Tibial nerve (tissue), 3 donors: ENCODE results near the gene OR7C2.

Experiments
- POLR2A ChIP-seq, 2 donors: fragments of 450-650 bp; IDR thresholded peaks; one replicate each; pipeline ENCODE4 v1.6.1; 2017; ENCODE audit warnings: antibody characterized with exemption in 2 of 2, mild to moderate bottlenecking in 2 of 2, moderate library complexity in 2 of 2
- TF ChIP-seq, protein P1 (sequence below), 5 experiments: fragments of 200-600 bp in 3 of 5; fragments of 450-650 bp in 2 of 5; sonication (generic) in 3 of 5; IDR thresholded peaks; one replicate each; pipeline ENCODE4 v1.5.1; 2016 to 2019; ENCODE audit warnings: antibody characterized with exemption in 5 of 5, mild to moderate bottlenecking in 3 of 5, moderate library complexity in 2 of 5

DNA sequence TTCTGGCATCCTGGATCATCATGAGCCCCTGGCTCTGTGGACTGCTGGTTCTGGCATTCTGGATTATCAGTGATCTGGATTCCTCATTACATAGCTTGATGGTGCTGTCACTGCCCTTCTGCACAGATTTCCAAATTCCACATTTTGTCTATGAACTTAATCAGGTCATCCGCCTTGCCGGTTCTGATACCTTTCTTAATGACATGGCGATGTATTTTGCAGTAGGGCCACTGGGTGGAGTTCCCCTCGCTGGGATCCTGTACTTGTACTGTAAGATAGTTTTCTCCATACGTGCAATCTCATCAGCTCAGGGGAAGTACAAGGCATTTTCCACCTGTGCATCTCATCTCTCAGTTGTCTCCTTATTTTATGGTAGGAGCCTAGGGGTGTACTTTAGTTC is 24.4 kb upstream of the OR7C2 start:
- TF ChIP-seq, protein P1, sequence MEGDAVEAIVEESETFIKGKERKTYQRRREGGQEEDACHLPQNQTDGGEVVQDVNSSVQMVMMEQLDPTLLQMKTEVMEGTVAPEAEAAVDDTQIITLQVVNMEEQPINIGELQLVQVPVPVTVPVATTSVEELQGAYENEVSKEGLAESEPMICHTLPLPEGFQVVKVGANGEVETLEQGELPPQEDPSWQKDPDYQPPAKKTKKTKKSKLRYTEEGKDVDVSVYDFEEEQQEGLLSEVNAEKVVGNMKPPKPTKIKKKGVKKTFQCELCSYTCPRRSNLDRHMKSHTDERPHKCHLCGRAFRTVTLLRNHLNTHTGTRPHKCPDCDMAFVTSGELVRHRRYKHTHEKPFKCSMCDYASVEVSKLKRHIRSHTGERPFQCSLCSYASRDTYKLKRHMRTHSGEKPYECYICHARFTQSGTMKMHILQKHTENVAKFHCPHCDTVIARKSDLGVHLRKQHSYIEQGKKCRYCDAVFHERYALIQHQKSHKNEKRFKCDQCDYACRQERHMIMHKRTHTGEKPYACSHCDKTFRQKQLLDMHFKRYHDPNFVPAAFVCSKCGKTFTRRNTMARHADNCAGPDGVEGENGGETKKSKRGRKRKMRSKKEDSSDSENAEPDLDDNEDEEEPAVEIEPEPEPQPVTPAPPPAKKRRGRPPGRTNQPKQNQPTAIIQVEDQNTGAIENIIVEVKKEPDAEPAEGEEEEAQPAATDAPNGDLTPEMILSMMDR (IDR thresholded peaks at IDR 0.05) = no peak
- no peak for TF ChIP-seq POLR2A (IDR thresholded peaks at IDR 0.05)
